Naive thymus-derived CD4-positive, alpha-beta T cell (primary cell): ENCODE results near the gene TDRD6. TPM values are rescaled to one million over a fixed set of nuclear protein-coding genes. Genes with fewer than 3 reads are reported as not detected.

ENCODE experiments used
- ATAC-seq: fragments of 150-1000 bp; cut with Tn5 transposase; 2 replicates; pipeline ENCODE4 v1.10.0; 2021; ENCODE audit warnings: mild to moderate bottlenecking, moderate library complexity
- CTCF ChIA-PET: fragments of 350-600 bp; sonication (Branson Sonifier 250); formaldehyde crosslinking; loops from one replicate; lab custom pipeline; 2021; ENCODE audit warnings: antibody characterized with exemption; lab: Charles Lee
- POLR2A ChIA-PET: fragments of 350-600 bp; sonication (Branson Sonifier 250); formaldehyde crosslinking; loops from one replicate; lab custom pipeline; 2021; ENCODE audit warnings: antibody characterized with exemption, inconsistent platforms; lab: Charles Lee
- DNase-seq, 9 donors: peaks; one replicate each; pipeline versions ENCODE4 v3.0.0 to v3.0.0-alpha.2; 2020 to 2022; ENCODE audit warnings: mixed read lengths in 1 of 9
- H3K27ac ChIP-seq: one replicate; pipeline ENCODE4 v1.7.0; 2013; ENCODE audit warnings: mild to moderate bottlenecking, low read depth, low read length, moderate library complexity
- H3K27me3 ChIP-seq, 2 donors: one replicate each; pipeline ENCODE4 v1.7.0; 2013; ENCODE audit warnings: low read length in 2 of 2, mild to moderate bottlenecking in 2 of 2, moderate library complexity in 2 of 2; ENCODE audit not compliant: control insufficient read depth in 2 of 2, insufficient read depth in 2 of 2
- H3K36me3 ChIP-seq, 3 experiments: 1 replicate in 2 of 3; 2 replicates in 1 of 3; pipeline ENCODE4 v1.7.0; 2013; ENCODE audit warnings: low read length in 3 of 3, mild to moderate bottlenecking in 3 of 3, moderate library complexity in 1 of 3; ENCODE audit not compliant: insufficient read depth in 3 of 3, control insufficient read depth in 2 of 3
- H3K4me1 ChIP-seq, 2 donors: one replicate each; pipeline ENCODE4 v1.7.0; 2013; ENCODE audit warnings: low read length in 2 of 2, mild to moderate bottlenecking in 2 of 2, moderate library complexity in 1 of 2; ENCODE audit not compliant: control insufficient read depth in 2 of 2, insufficient read depth in 2 of 2
- H3K4me3 ChIP-seq: 2 replicates; pipeline ENCODE4 v1.7.0; 2013; ENCODE audit warnings: mild to moderate bottlenecking, low read length
- H3K9me3 ChIP-seq, 3 experiments: 1 replicate in 2 of 3; 2 replicates in 1 of 3; pipeline ENCODE4 v1.7.0; 2013; ENCODE audit warnings: low read length in 3 of 3; ENCODE audit not compliant: control insufficient read depth in 2 of 3
- H3K27ac Mint-ChIP-seq, 9 donors: one replicate each; pipeline ENCODE4 v1.8.0; 2020 to 2022; ENCODE audit warnings: mixed read lengths in 9 of 9, mild to moderate bottlenecking in 8 of 9, moderate library complexity in 5 of 9, inconsistent platforms in 2 of 9
- H3K27me3 Mint-ChIP-seq, 5 donors: one replicate each; pipeline ENCODE4 v1.8.0; 2021 to 2022; ENCODE audit warnings: mixed read lengths in 5 of 5, mild to moderate bottlenecking in 1 of 5
- H3K36me3 Mint-ChIP-seq, 5 donors: one replicate each; pipeline ENCODE4 v1.8.0; 2020 to 2022; ENCODE audit warnings: mixed read lengths in 5 of 5, mild to moderate bottlenecking in 3 of 5, inconsistent platforms in 1 of 5
- H3K4me1 Mint-ChIP-seq, 7 donors: one replicate each; pipeline ENCODE4 v1.8.0; 2020 to 2022; ENCODE audit warnings: mixed read lengths in 7 of 7, mild to moderate bottlenecking in 3 of 7, inconsistent platforms in 1 of 7
- H3K4me3 Mint-ChIP-seq, 10 donors: one replicate each; pipeline ENCODE4 v1.8.0; 2020 to 2022; ENCODE audit warnings: mild to moderate bottlenecking in 10 of 10, mixed read lengths in 10 of 10, moderate library complexity in 6 of 10, inconsistent platforms in 2 of 10
- H3K9me3 Mint-ChIP-seq, 11 donors: one replicate each; pipeline ENCODE4 v1.8.0; 2020 to 2022; ENCODE audit warnings: mixed read lengths in 11 of 11, mild to moderate bottlenecking in 4 of 11, inconsistent platforms in 1 of 11, moderate library complexity in 1 of 11
- intact Hi-C, 2 donors: fragments of 100-400 bp; cut with micrococcal nuclease; formaldehyde crosslinking; loops; one replicate each; pipeline ENCODE4 v1.15.1; 2023
- polyA plus RNA-seq, 2 donors: library from polyadenylated mRNA; unstranded; fragments of 300-500 nt; fragmentation: Illumina TruSeq; gene quantifications; one replicate each; pipeline ENCODE4 v1.2.3, GENCODE V29; 2021
- total RNA-seq, 6 experiments: library from RNA in 5 of 6; stranded (reverse) in 5 of 6; gene quantifications; 1 replicate in 5 of 6; 2 replicates in 1 of 6; pipeline ENCODE4 v1.2.3 and lab custom pipeline; 2021 to 2026

The TDRD6 gene
- total and polyA plus RNA-seq, 7 experiments from 2014 or later, result 0.03 to 0.11 TPM; not detected in 5

GRCh38 chr6:46676604-46677313, 10.9 kb upstream of the TDRD6 start:
- Mint-ChIP-seq H3K36me3 (no peaks in the 10 kb centered on the region), H3K27me3 (peaks cover 5 to 11% (median 9%) of the 10 kb centered on the region in 5 donors), H3K4me1 (no peaks in the 10 kb centered on the region), H3K27ac (no peak overlapping the region), H3K9me3 (peaks cover 0 to 2% (median 0%) of the 10 kb centered on the region in 11 donors), H3K4me3 (no peak overlapping the region)
- ATAC-seq, result no peak
- intact Hi-C loops, result no loop called here
- no peaks in the 10 kb centered on the region for H3K4me1 ChIP-seq
- ChIA-PET POLR2A (no interaction called here), CTCF (no interaction called here)
- H3K9me3 ChIP-seq, result no peaks in the 10 kb centered on the region
- H3K27me3 ChIP-seq, result no peaks in the 10 kb centered on the region
- H3K36me3 ChIP-seq, result no peaks in the 10 kb centered on the region
- no peak overlapping the region for H3K4me3 ChIP-seq
- no peak overlapping the region for H3K27ac ChIP-seq
- DNase-seq, result no peak

- no peak overlapping the region for H3K4me3 Mint-ChIP-seq
- ChIA-PET CTCF (no interaction called here), POLR2A (no interaction called here)
- no peak for ATAC-seq
- peaks cover 5 to 14% (median 9%) of the 10 kb centered on the region in 5 donors for H3K27me3 Mint-ChIP-seq
- Histone ChIP-seq H3K9me3 (no peaks in the 10 kb centered on the region), H3K4me3 (no peak overlapping the region), H3K27ac (no peak overlapping the region), H3K36me3 (no peaks in the 10 kb centered on the region), H3K4me1 (no peaks in the 10 kb centered on the region), H3K27me3 (no peaks in the 10 kb centered on the region)
- H3K36me3 Mint-ChIP-seq, result no peaks in the 10 kb centered on the region
- H3K27ac Mint-ChIP-seq, result no peak overlapping the region
- H3K9me3 Mint-ChIP-seq, result peaks cover 0 to 2% (median 0%) of the 10 kb centered on the region in 11 donors
- intact Hi-C loops, result no loop called here
- no peaks in the 10 kb centered on the region for H3K4me1 Mint-ChIP-seq
- no peak for DNase-seq
Observed at GRCh38 chr6:46677314-46677654, 10.4 kb upstream of the TDRD6 start.

GRCh38 chr6:46684771-46685170, 2.9 kb upstream of the TDRD6 start:
- Mint-ChIP-seq H3K36me3 (no peaks in the 10 kb centered on the region), H3K9me3 (peaks cover 0 to 5% (median 0%) of the 10 kb centered on the region in 11 donors), H3K27ac (no peak overlapping the region), H3K27me3 (peaks cover 9 to 26% (median 16%) of the 10 kb centered on the region in 5 donors), H3K4me3 (no peak overlapping the region), H3K4me1 (no peaks in the 10 kb centered on the region)
- ChIA-PET POLR2A (no interaction called here), CTCF (no interaction called here)
- intact Hi-C loops, result no loop called here
- Histone ChIP-seq H3K36me3 (no peaks in the 10 kb centered on the region), H3K27me3 (peaks cover 0 to 5% of the 10 kb centered on the region in 2 donors), H3K27ac (no peak overlapping the region), H3K4me1 (no peaks in the 10 kb centered on the region), H3K9me3 (no peaks in the 10 kb centered on the region), H3K4me3 (no peak overlapping the region)
- ATAC-seq (no peak), DNase-seq (no peak)

- H3K4me3 ChIP-seq, result no peak overlapping the region
- H3K36me3 ChIP-seq, result no peaks in the 10 kb centered on the region
- peaks cover 0 to 5% of the 10 kb centered on the region in 2 donors for H3K27me3 ChIP-seq
- H3K4me1 ChIP-seq, result no peaks in the 10 kb centered on the region
- POLR2A ChIA-PET, result no interaction called here
- no peak for DNase-seq
- intact Hi-C loops, result no loop called here
- CTCF ChIA-PET, result no interaction called here
- no peak overlapping the region for H3K27ac ChIP-seq
- Mint-ChIP-seq H3K9me3 (peaks cover 0 to 3% (median 0%) of the 10 kb centered on the region in 11 donors), H3K27ac (no peak overlapping the region), H3K27me3 (peaks cover 3 to 18% (median 5%) of the 10 kb centered on the region in 5 donors), H3K4me3 (no peak overlapping the region), H3K4me1 (no peaks in the 10 kb centered on the region), H3K36me3 (no peaks in the 10 kb centered on the region)
- no peak for ATAC-seq
- no peaks in the 10 kb centered on the region for H3K9me3 ChIP-seq
Observed at GRCh38 chr6:46688117-46688965, 656 bp downstream of the TDRD6 start.

- no peak overlapping the region for H3K4me3 ChIP-seq
- intact Hi-C loops, result no loop called here
- H3K4me3 Mint-ChIP-seq, result no peak overlapping the region
- H3K27ac Mint-ChIP-seq, result no peak overlapping the region
- H3K9me3 Mint-ChIP-seq, result peaks cover 0 to 4% (median 0%) of the 10 kb centered on the region in 11 donors
- ChIA-PET CTCF (no interaction called here), POLR2A (no interaction called here)
- H3K27ac ChIP-seq, result no peak overlapping the region
- no peaks in the 10 kb centered on the region for H3K4me1 Mint-ChIP-seq
- no peaks in the 10 kb centered on the region for H3K4me1 ChIP-seq
- no peaks in the 10 kb centered on the region for H3K36me3 ChIP-seq
- no peaks in the 10 kb centered on the region for H3K36me3 Mint-ChIP-seq
- peaks cover 0 to 5% of the 10 kb centered on the region in 2 donors for H3K27me3 ChIP-seq
- DNase-seq (no peak), ATAC-seq (no peak)
- peaks cover 3 to 24% (median 10%) of the 10 kb centered on the region in 5 donors for H3K27me3 Mint-ChIP-seq
- H3K9me3 ChIP-seq, result no peaks in the 10 kb centered on the region
Observed at GRCh38 chr6:46688966-46689335, 1.3 kb downstream of the TDRD6 start.

GRCh38 chr6:46689657-46690056, 2.0 kb downstream of the TDRD6 start:
- Mint-ChIP-seq H3K4me3 (no peak overlapping the region), H3K9me3 (peaks cover 0 to 4% (median 0%) of the 10 kb centered on the region in 11 donors), H3K27ac (no peak overlapping the region), H3K27me3 (peaks cover 3 to 25% (median 10%) of the 10 kb centered on the region in 5 donors), H3K4me1 (no peaks in the 10 kb centered on the region), H3K36me3 (no peaks in the 10 kb centered on the region)
- no peak for DNase-seq
- CTCF ChIA-PET, result interaction anchor here (1.3 kb wide), 1 partner anchor 11 kb away, joined by 3 read pairs; no protein-coding TSS in a partner anchor
- Histone ChIP-seq H3K27ac (no peak overlapping the region), H3K4me1 (no peaks in the 10 kb centered on the region), H3K4me3 (no peak overlapping the region), H3K27me3 (peaks cover 0 to 5% of the 10 kb centered on the region in 2 donors), H3K36me3 (no peaks in the 10 kb centered on the region), H3K9me3 (no peaks in the 10 kb centered on the region)
- ATAC-seq, result no peak
- POLR2A ChIA-PET, result no interaction called here
- intact Hi-C loops, result no loop called here
